K562 (cell line): ENCODE results near the gene DACT3. TPM values are rescaled to one million over a fixed set of nuclear protein-coding genes. Genes with fewer than 3 reads are reported as not detected.

Experiments
- CCAR2 ChIP-seq: fragments of 200-400 bp; formaldehyde crosslinking; IDR thresholded peaks from 2 replicates; pipeline ENCODE4 v1.6.1; 2017; ENCODE audit warnings: mild to moderate bottlenecking, low read depth, low read length
- CHD4 ChIP-seq: fragments of 200-600 bp; sonication (generic); IDR thresholded peaks from 3 replicates; pipeline ENCODE4 v1.6.1; 2012; ENCODE audit warnings: low read depth, mild to moderate bottlenecking, mixed read lengths, low read length, inconsistent platforms; ENCODE audit not compliant: insufficient read depth, insufficient replicate concordance, poor library complexity, severe bottlenecking
- DIDO1 ChIP-seq: fragments of 450-650 bp; IDR thresholded peaks from 2 replicates; pipeline ENCODE4 v1.6.1; 2016; ENCODE audit warnings: low read depth, missing biosample characterization, missing genetic modification characterization
- HDAC2 ChIP-seq: fragments of 450-650 bp; IDR thresholded peaks from 2 replicates; pipeline ENCODE4 v1.6.1; 2016; ENCODE audit warnings: mild to moderate bottlenecking
- KDM1A ChIP-seq, 2 experiments: fragments of 450-650 bp; IDR thresholded peaks; 2 replicates each; pipeline ENCODE4 v1.6.1; 2016; ENCODE audit warnings: mild to moderate bottlenecking in 2 of 2
- PTBP1 ChIP-seq: fragments of 200-400 bp; formaldehyde crosslinking; IDR thresholded peaks from 2 replicates; pipeline ENCODE4 v1.6.1; 2017; ENCODE audit warnings: low read depth, low read length
- SMARCB1 ChIP-seq: IDR thresholded peaks from 2 replicates; pipeline ENCODE4 v1.6.1; 2011; ENCODE audit warnings: improper control_type of control experiment, low read depth; ENCODE audit not compliant: insufficient read length
- ZBTB17 ChIP-seq: fragments of 450-650 bp; formaldehyde crosslinking; IDR thresholded peaks from 2 replicates; pipeline ENCODE4 v1.4.0; 2020; ENCODE audit warnings: mild to moderate bottlenecking
- polyA plus RNA-seq, 8 experiments: library from polyadenylated mRNA; depleted of rRNA in 4 of 8; stranded (reverse) in 5 of 8; unstranded in 3 of 8; fragments of >200 nt; fragmentation: Nextera tagmentation in 2 of 8; fragmentation: Illumina TruSeq in 1 of 8; extraction: Ambion mirVana in 2 of 8; extraction: Trizol in 1 of 8; gene quantifications; 2 replicates each; pipeline versions ENCODE4 v1.2.1 to v1.2.3, GENCODE V29; 2011 to 2014; ENCODE audit warnings: inconsistent platforms in 1 of 8, missing spikeins in 1 of 8
- total RNA-seq, 7 experiments: library from RNA; depleted of rRNA in 6 of 7; stranded (reverse); fragments of >200 nt in 6 of 7; fragmentation: Illumina TruSeq in 2 of 7; extraction: Trizol in 2 of 7; gene quantifications; 2 replicates each; pipeline versions ENCODE4 v1.2.1 to v1.2.3, GENCODE V29; 2011 to 2021; ENCODE audit warnings: low replicate concordance in 1 of 7
- TF ChIP-seq, protein P1 (sequence below): sonication (generic); formaldehyde crosslinking; IDR thresholded peaks from 2 replicates; pipeline ENCODE4 v1.8.0; 2022; ENCODE audit warnings: mild to moderate bottlenecking, missing genetic modification reagents, borderline replicate concordance
- TF ChIP-seq, protein P2 (sequence below): fragments of 450-650 bp; IDR thresholded peaks from 2 replicates; pipeline ENCODE4 v1.6.1; 2016; ENCODE audit warnings: borderline replicate concordance
- TF ChIP-seq, protein P3 (sequence below): fragments of 250-450 bp; sonication (Bioruptor Pico); IDR thresholded peaks from 2 replicates; pipeline ENCODE4 v1.4.0; 2020; ENCODE audit warnings: mild to moderate bottlenecking, moderate library complexity
- TF ChIP-seq, protein P4 (sequence below): fragments of 250-450 bp; sonication (Bioruptor Pico); IDR thresholded peaks from 2 replicates; pipeline ENCODE4 v1.4.0; 2020

DACT3 gene
- total and polyA plus RNA-seq, 9 of the 15 experiments (the other 6 are each of a cell fraction or from before 2014, with no cell fraction given) = 0.67 to 6.5 (median 3.5) TPM

DNA sequence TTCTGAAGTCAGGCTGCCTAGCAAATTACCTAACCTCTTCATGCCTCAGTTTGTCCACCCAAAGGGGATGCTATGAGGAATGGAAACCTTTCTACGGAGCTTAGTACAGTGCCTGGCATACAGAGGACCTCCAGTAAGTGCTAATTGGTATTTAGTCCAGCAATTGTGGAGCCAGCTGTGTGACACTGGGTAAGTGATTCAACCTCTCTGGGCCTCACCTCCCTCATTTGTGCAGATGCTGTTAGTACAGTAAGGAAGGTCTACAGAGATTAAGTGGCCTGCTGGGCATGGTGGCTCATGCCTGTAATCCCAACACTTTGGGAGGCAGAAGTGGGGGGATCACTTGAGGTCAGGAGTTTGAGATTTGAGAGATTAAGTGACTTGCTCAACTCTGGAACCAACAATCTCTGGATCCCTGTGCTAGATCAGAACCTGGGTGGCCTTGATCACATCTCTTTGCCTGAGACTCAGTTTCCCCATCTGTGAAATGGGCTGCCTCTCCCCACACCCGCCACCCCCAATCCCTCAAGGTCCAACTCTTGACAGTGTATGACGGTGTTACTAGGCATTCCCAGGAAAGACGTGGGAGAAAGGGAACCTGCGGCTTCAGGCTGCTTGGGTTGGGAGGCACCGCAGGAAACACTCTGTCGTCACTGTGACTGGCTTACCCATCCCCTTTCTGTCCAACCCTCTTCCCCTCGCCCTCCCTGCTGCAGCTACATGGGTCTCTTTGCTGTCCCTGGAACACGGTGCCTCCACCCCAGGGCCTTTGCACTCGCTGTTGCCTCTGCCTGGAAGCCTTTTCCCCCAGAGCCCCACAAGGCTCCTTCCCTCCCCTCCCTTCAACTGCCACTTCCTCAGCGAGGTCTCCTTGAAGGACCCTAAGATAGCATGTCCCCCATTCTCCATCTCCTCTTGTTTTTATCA is 37.7 kb upstream of the DACT3 start (continued):
- TF ChIP-seq, protein P1, sequence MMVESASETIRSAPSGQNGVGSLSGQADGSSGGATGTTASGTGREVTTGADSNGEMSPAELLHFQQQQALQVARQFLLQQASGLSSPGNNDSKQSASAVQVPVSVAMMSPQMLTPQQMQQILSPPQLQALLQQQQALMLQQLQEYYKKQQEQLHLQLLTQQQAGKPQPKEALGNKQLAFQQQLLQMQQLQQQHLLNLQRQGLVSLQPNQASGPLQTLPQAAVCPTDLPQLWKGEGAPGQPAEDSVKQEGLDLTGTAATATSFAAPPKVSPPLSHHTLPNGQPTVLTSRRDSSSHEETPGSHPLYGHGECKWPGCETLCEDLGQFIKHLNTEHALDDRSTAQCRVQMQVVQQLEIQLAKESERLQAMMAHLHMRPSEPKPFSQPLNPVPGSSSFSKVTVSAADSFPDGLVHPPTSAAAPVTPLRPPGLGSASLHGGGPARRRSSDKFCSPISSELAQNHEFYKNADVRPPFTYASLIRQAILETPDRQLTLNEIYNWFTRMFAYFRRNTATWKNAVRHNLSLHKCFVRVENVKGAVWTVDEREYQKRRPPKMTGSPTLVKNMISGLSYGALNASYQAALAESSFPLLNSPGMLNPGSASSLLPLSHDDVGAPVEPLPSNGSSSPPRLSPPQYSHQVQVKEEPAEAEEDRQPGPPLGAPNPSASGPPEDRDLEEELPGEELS = no peak
- TF ChIP-seq, protein P2, sequence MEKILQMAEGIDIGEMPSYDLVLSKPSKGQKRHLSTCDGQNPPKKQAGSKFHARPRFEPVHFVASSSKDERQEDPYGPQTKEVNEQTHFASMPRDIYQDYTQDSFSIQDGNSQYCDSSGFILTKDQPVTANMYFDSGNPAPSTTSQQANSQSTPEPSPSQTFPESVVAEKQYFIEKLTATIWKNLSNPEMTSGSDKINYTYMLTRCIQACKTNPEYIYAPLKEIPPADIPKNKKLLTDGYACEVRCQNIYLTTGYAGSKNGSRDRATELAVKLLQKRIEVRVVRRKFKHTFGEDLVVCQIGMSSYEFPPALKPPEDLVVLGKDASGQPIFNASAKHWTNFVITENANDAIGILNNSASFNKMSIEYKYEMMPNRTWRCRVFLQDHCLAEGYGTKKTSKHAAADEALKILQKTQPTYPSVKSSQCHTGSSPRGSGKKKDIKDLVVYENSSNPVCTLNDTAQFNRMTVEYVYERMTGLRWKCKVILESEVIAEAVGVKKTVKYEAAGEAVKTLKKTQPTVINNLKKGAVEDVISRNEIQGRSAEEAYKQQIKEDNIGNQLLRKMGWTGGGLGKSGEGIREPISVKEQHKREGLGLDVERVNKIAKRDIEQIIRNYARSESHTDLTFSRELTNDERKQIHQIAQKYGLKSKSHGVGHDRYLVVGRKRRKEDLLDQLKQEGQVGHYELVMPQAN = no peak
- TF ChIP-seq KDM1A (IDR thresholded peaks at IDR 0.05) (peak in 1 of 2 experiments; percentile 63; a peak in 2 of 4 replicates), PTBP1 (peak; percentile 36), ZBTB17 (CRISPR knock-in tag) (no peak), HDAC2 (peak; percentile 60; the same call in 1 of the 2 replicates), DIDO1 (no peak), CCAR2 (no peak), CHD4 (peak; percentile 86), SMARCB1 (no peak)
- TF ChIP-seq, protein P3, sequence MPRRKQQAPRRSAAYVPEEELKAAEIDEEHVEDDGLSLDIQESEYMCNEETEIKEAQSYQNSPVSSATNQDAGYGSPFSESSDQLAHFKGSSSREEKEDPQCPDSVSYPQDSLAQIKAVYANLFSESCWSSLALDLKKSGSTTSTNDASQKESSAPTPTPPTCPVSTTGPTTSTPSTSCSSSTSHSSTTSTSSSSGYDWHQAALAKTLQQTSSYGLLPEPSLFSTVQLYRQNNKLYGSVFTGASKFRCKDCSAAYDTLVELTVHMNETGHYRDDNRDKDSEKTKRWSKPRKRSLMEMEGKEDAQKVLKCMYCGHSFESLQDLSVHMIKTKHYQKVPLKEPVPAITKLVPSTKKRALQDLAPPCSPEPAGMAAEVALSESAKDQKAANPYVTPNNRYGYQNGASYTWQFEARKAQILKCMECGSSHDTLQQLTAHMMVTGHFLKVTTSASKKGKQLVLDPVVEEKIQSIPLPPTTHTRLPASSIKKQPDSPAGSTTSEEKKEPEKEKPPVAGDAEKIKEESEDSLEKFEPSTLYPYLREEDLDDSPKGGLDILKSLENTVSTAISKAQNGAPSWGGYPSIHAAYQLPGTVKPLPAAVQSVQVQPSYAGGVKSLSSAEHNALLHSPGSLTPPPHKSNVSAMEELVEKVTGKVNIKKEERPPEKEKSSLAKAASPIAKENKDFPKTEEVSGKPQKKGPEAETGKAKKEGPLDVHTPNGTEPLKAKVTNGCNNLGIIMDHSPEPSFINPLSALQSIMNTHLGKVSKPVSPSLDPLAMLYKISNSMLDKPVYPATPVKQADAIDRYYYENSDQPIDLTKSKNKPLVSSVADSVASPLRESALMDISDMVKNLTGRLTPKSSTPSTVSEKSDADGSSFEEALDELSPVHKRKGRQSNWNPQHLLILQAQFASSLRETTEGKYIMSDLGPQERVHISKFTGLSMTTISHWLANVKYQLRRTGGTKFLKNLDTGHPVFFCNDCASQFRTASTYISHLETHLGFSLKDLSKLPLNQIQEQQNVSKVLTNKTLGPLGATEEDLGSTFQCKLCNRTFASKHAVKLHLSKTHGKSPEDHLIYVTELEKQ (CRISPR knock-in tag) = no peak
- TF ChIP-seq, protein P4, sequence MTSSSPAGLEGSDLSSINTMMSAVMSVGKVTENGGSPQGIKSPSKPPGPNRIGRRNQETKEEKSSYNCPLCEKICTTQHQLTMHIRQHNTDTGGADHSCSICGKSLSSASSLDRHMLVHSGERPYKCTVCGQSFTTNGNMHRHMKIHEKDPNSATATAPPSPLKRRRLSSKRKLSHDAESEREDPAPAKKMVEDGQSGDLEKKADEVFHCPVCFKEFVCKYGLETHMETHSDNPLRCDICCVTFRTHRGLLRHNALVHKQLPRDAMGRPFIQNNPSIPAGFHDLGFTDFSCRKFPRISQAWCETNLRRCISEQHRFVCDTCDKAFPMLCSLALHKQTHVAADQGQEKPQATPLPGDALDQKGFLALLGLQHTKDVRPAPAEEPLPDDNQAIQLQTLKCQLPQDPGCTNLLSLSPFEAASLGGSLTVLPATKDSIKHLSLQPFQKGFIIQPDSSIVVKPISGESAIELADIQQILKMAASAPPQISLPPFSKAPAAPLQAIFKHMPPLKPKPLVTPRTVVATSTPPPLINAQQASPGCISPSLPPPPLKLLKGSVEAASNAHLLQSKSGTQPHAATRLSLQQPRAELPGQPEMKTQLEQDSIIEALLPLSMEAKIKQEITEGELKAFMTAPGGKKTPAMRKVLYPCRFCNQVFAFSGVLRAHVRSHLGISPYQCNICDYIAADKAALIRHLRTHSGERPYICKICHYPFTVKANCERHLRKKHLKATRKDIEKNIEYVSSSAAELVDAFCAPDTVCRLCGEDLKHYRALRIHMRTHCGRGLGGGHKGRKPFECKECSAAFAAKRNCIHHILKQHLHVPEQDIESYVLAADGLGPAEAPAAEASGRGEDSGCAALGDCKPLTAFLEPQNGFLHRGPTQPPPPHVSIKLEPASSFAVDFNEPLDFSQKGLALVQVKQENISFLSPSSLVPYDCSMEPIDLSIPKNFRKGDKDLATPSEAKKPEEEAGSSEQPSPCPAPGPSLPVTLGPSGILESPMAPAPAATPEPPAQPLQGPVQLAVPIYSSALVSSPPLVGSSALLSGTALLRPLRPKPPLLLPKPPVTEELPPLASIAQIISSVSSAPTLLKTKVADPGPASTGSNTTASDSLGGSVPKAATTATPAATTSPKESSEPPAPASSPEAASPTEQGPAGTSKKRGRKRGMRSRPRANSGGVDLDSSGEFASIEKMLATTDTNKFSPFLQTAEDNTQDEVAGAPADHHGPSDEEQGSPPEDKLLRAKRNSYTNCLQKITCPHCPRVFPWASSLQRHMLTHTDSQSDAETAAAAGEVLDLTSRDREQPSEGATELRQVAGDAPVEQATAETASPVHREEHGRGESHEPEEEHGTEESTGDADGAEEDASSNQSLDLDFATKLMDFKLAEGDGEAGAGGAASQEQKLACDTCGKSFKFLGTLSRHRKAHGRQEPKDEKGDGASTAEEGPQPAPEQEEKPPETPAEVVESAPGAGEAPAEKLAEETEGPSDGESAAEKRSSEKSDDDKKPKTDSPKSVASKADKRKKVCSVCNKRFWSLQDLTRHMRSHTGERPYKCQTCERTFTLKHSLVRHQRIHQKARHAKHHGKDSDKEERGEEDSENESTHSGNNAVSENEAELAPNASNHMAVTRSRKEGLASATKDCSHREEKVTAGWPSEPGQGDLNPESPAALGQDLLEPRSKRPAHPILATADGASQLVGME = no peak
